H1 (cell line): ENCODE measurements around the gene MIPEP. TPM values are rescaled to one million over a fixed set of nuclear protein-coding genes. Genes with fewer than 3 reads are reported as not detected.

Experiments used
- CTCF ChIA-PET: fragments of 300-600 bp; sonication (Branson Sonifier 250); formaldehyde crosslinking; loops from one replicate; lab custom pipeline; 2021; ENCODE audit not compliant: partially characterized antibody; lab: Charles Lee
- POLR2A ChIA-PET: fragments of 300-600 bp; sonication (Branson Sonifier 250); formaldehyde crosslinking; loops from one replicate; lab custom pipeline; 2021; ENCODE audit warnings: inconsistent platforms; ENCODE audit not compliant: partially characterized antibody; lab: Charles Lee
- DNase-seq, 2 experiments: peaks; one replicate each; pipeline versions ENCODE4 v3.0.0 to v3.0.0-alpha.2; 2010 to 2022; ENCODE audit warnings: low spot score in 2 of 2, low read depth in 1 of 2, mixed read lengths in 1 of 2
- FAIRE-seq: peaks from 2 replicates; lab custom pipeline; 2011; peaks lifted over from hg19 to GRCh38; lab: Jason Lieb, UNC
- H2AFZ ChIP-seq: 2 replicates; pipeline ENCODE4 v1.8.1; 2012; ENCODE audit warnings: low read length, inconsistent platforms
- H2AK5ac ChIP-seq: 2 replicates; pipeline ENCODE4 v1.6.1; 2013; ENCODE audit warnings: low read depth, low read length
- H2BK120ac ChIP-seq: replicated peaks from 2 replicates; pipeline ENCODE3; 2013; ENCODE audit warnings: low read depth, low read length, inconsistent platforms
- H2BK12ac ChIP-seq: 2 replicates; pipeline ENCODE4 v1.6.1; 2013; ENCODE audit warnings: low read depth, low read length
- H2BK15ac ChIP-seq: 2 replicates; pipeline ENCODE4 v1.6.1; 2013; ENCODE audit warnings: low read length
- H2BK20ac ChIP-seq: 2 replicates; pipeline ENCODE4 v1.6.1; 2013; ENCODE audit warnings: low read length
- H2BK5ac ChIP-seq: 2 replicates; pipeline ENCODE4 v1.6.1; 2013; ENCODE audit warnings: low read depth, low read length
- H3K14ac ChIP-seq: 2 replicates; pipeline ENCODE4 v1.6.1; 2013; ENCODE audit warnings: inconsistent platforms; ENCODE audit not compliant: insufficient read length
- H3K18ac ChIP-seq: 2 replicates; pipeline ENCODE4 v1.6.1; 2013; ENCODE audit warnings: low read length; ENCODE audit errors: extremely low read depth
- H3K23ac ChIP-seq: 2 replicates; pipeline ENCODE4 v1.6.1; 2013; ENCODE audit warnings: inconsistent platforms; ENCODE audit not compliant: insufficient read length
- H3K23me2 ChIP-seq: 2 replicates; pipeline ENCODE4 v1.6.1; 2013; ENCODE audit warnings: low read depth, low read length
- H3K27ac ChIP-seq: 2 replicates; pipeline ENCODE4 v1.6.1; 2011; ENCODE audit warnings: low read depth, low read length, inconsistent platforms
- H3K27me3 ChIP-seq, 4 experiments: replicated peaks in 1 of 4; 1 replicate in 1 of 4; 2 replicates in 3 of 4; pipeline versions ENCODE4 v1.6.1 to v1.8.1; 2011 to 2013; ENCODE audit warnings: low read length in 3 of 4, mild to moderate bottlenecking in 3 of 4, inconsistent platforms in 2 of 4, mixed read lengths in 2 of 4, moderate library complexity in 1 of 4; ENCODE audit not compliant: control insufficient read depth in 3 of 4, insufficient read depth in 3 of 4; ENCODE audit errors: extremely low read depth in 1 of 4
- H3K36me3 ChIP-seq, 4 experiments: 2 replicates each; pipeline versions ENCODE4 v1.6.1 to v1.8.1; 2011 to 2013; ENCODE audit warnings: mild to moderate bottlenecking in 4 of 4, low read length in 3 of 4, moderate library complexity in 2 of 4, control low read depth in 1 of 4, inconsistent platforms in 1 of 4; ENCODE audit not compliant: insufficient read depth in 4 of 4, control insufficient read depth in 2 of 4
- H3K4ac ChIP-seq: replicated peaks from 2 replicates; pipeline ENCODE3; 2013; ENCODE audit warnings: low read length, low read depth, mixed read lengths, inconsistent platforms; ENCODE audit not compliant: insufficient read length
- H3K4me1 ChIP-seq, 4 experiments: replicated peaks in 1 of 4; 1 replicate in 1 of 4; 2 replicates in 3 of 4; pipeline versions ENCODE4 v1.6.1 to v1.8.1; 2011 to 2013; ENCODE audit warnings: low read length in 3 of 4, inconsistent platforms in 2 of 4, mixed read lengths in 1 of 4; ENCODE audit not compliant: insufficient read depth in 4 of 4, control insufficient read depth in 3 of 4
- H3K4me2 ChIP-seq, 2 experiments: 2 replicates each; pipeline versions ENCODE4 v1.6.1 to v1.8.1; 2011 to 2013; ENCODE audit warnings: low read depth in 2 of 2, low read length in 2 of 2, control low read depth in 1 of 2, inconsistent platforms in 1 of 2, mild to moderate bottlenecking in 1 of 2; ENCODE audit not compliant: insufficient read depth in 1 of 2
- H3K4me3 ChIP-seq, 4 experiments: fragments of 200-600, 300-600 bp in 1 of 4; sonication (generic), shearing (Covaris generic), sonication (Bioruptor Twin) in 1 of 4; 2 replicates each; pipeline versions ENCODE4 v1.5.1 to v1.8.1; 2011 to 2016; ENCODE audit warnings: low read length in 4 of 4, low read depth in 3 of 4, control low read depth in 2 of 4, inconsistent platforms in 2 of 4, mild to moderate bottlenecking in 2 of 4, mixed read lengths in 1 of 4, moderate library complexity in 1 of 4; ENCODE audit not compliant: insufficient read depth in 2 of 4; ENCODE audit errors: extremely low read depth in 1 of 4
- H3K56ac ChIP-seq: replicated peaks from 2 replicates; pipeline ENCODE3; 2013; ENCODE audit warnings: low read depth, mild to moderate bottlenecking, mixed read lengths, low read length, inconsistent platforms; ENCODE audit not compliant: insufficient read length
- H3K79me1 ChIP-seq: 2 replicates; pipeline ENCODE4 v1.6.1; 2013; ENCODE audit warnings: low read depth, low read length, control low read depth
- H3K79me2 ChIP-seq, 2 experiments: 2 replicates each; pipeline versions ENCODE4 v1.6.1 to v1.8.1; 2012 to 2013; ENCODE audit warnings: low read length in 2 of 2, mild to moderate bottlenecking in 2 of 2, inconsistent platforms in 1 of 2; ENCODE audit not compliant: insufficient read depth in 2 of 2, control insufficient read depth in 1 of 2
- H3K9ac ChIP-seq, 4 experiments: replicated peaks in 1 of 4; 1 replicate in 1 of 4; 2 replicates in 3 of 4; pipeline versions ENCODE4 v1.6.1 to v1.8.1; 2011 to 2013; ENCODE audit warnings: low read depth in 3 of 4, low read length in 3 of 4, control low read depth in 2 of 4, mild to moderate bottlenecking in 2 of 4, moderate library complexity in 2 of 4, inconsistent platforms in 1 of 4; ENCODE audit errors: extremely low read depth in 1 of 4
- H3K9me3 ChIP-seq, 2 experiments: 2 replicates each; pipeline versions ENCODE4 v1.6.1 to v1.8.1; 2012 to 2013; ENCODE audit warnings: mild to moderate bottlenecking in 2 of 2, moderate library complexity in 2 of 2, control low read depth in 1 of 2, inconsistent platforms in 1 of 2, low read depth in 1 of 2, low read length in 1 of 2, mixed read lengths in 1 of 2; ENCODE audit not compliant: insufficient read depth in 2 of 2
- H4K20me1 ChIP-seq, 2 experiments: replicated peaks in 1 of 2; 2 replicates each; pipeline versions ENCODE3 to v1.8.1; 2011 to 2013; ENCODE audit warnings: inconsistent platforms in 2 of 2, low read length in 2 of 2, mild to moderate bottlenecking in 1 of 2; ENCODE audit not compliant: insufficient read depth in 2 of 2, control insufficient read depth in 1 of 2
- H4K5ac ChIP-seq: 2 replicates; pipeline ENCODE4 v1.6.1; 2013; ENCODE audit warnings: low read length, low read depth, mixed read lengths, inconsistent platforms; ENCODE audit not compliant: insufficient read length
- H4K8ac ChIP-seq: 2 replicates; pipeline ENCODE4 v1.8.0; 2013; ENCODE audit warnings: mild to moderate bottlenecking, moderate library complexity, low read length, inconsistent platforms; ENCODE audit not compliant: insufficient read depth; ENCODE audit errors: extremely low read depth
- H4K91ac ChIP-seq: replicated peaks from 2 replicates; pipeline ENCODE3; 2013; ENCODE audit warnings: low read length, mixed read lengths, inconsistent platforms; ENCODE audit not compliant: insufficient read length
- RAD21 ChIP-seq, 2 experiments: IDR thresholded peaks in 1 of 2; conservative IDR thresholded peaks in 1 of 2; 2 replicates each; pipeline ENCODE4 v1.6.1; 2011; ENCODE audit warnings: low read depth in 2 of 2, low read length in 2 of 2, improper control_type of control experiment in 1 of 2, inconsistent platforms in 1 of 2, mild to moderate bottlenecking in 1 of 2, moderate library complexity in 1 of 2
- RBBP5 ChIP-seq: IDR thresholded peaks from 2 replicates; pipeline ENCODE4 v1.7.1; 2012; ENCODE audit warnings: low read depth, mild to moderate bottlenecking, inconsistent platforms, low read length, moderate library complexity, borderline replicate concordance
- WGBS, 2 experiments: shearing (Covaris generic) in 1 of 2; methylation state at CpG; one replicate each; pipeline versions ENCODE4 v1.1.6 to v1.1.7; 2013 to 2015; ENCODE audit warnings: low lambda C conversion rate in 2 of 2, mixed read lengths in 2 of 2, inconsistent platforms in 1 of 2, low coverage in 1 of 2, missing lambda C conversion rate in 1 of 2; ENCODE audit not compliant: insufficient replicate concordance in 2 of 2, insufficient coverage in 1 of 2, insufficient read length in 1 of 2; ENCODE audit errors: extremely low coverage in 1 of 2, missing lambda C conversion rate in 1 of 2; 5-methylcytosine and 5-hydroxymethylcytosine counted together
- polyA plus RNA-seq, 7 experiments: library from polyadenylated mRNA; depleted of rRNA in 3 of 7; stranded (reverse) in 5 of 7; unstranded in 2 of 7; fragments of >200 nt in 5 of 7; fragments of 200-250 nt in 2 of 7; gene quantifications; 1 replicate in 5 of 7; 2 replicates in 1 of 7; 4 replicates in 1 of 7; pipeline versions ENCODE4 v1.2.1 to v1.2.3, GENCODE V29; 2011 to 2013; ENCODE audit warnings: missing spikeins in 2 of 7, mixed read lengths in 2 of 7
- total RNA-seq: library from RNA; stranded (reverse); fragmentation: NEBNext Ultra II Directional; extraction: Animal tissue kit (Norgen Biotek cat#: 25700); gene quantifications from 2 replicates; pipeline ENCODE4 v1.2.1, GENCODE V29; 2021

The MIPEP gene
- total and polyA plus RNA-seq, 2 of the 8 experiments (the other 6 are each of a cell fraction or from before 2014, with no cell fraction given): 24.0 to 24.2 TPM

- peak; percentile 42 for FAIRE-seq
- Histone ChIP-seq H3K27me3 (peaks cover 0 to 10% (median 4%) of the 10 kb centered on the region in 4 experiments; a peak in 3 of 7 replicates), H3K4ac (no peak overlapping the region), H4K8ac (no peak overlapping the region), H3K9me3 (no peaks in the 10 kb centered on the region), H3K18ac (no peak overlapping the region)
- peak; percentile 11 to 36; a peak in 2 of 4 replicates for TF ChIP-seq RAD21 (IDR thresholded peaks at IDR 0.05 in 1 of 2, conservative IDR thresholded peaks at IDR 0.05 in 1 of 2; ENCODE audit: low read depth in 2 of 2, low read length in 2 of 2)
- no peak for TF ChIP-seq RBBP5
- TF ChIP-seq, all 59 proteins: peak for 1
- Histone ChIP-seq H4K91ac (no peak overlapping the region), H3K56ac (no peak overlapping the region), H2BK120ac (no peak overlapping the region), H3K79me1 (no peaks in the 10 kb centered on the region), H4K20me1 (no peaks in the 10 kb centered on the region), H2AK5ac (no peak overlapping the region), H3K9ac (no peak overlapping the region), H3K14ac (no peak overlapping the region), H3K79me2 (no peaks in the 10 kb centered on the region), H3K23ac (no peak overlapping the region), H3K27ac (no peak overlapping the region), H3K23me2 (peaks cover 9% of the 10 kb centered on the region; the same call in 1 of the 2 replicates), H2BK15ac (no peak overlapping the region), H2BK20ac (no peak overlapping the region), H3K36me3 (no peaks in the 10 kb centered on the region), H3K4me3 (no peak overlapping the region), H2BK12ac (no peak overlapping the region), H2AFZ (no peak overlapping the region), H2BK5ac (no peak overlapping the region), H3K4me2 (no peak overlapping the region), H3K4me1 (peaks cover 0 to 3% (median 0%) of the 10 kb centered on the region in 4 experiments; a peak in 3 of 7 replicates), H4K5ac (no peak overlapping the region)
- ChIA-PET CTCF (interaction anchor here (3.9 kb wide), 1 partner anchor 9 kb away, joined by 15 read pairs; the partner anchor contains the start of gene MIPEP), POLR2A (no interaction called here)
- WGBS, 2 experiments: 68% methylated on average over 4 of the region's 4 CpGs; no CpG with 5 or more reads in 1 of the 2 experiments
- no peak for DNase-seq
Observed at GRCh38 chr13:23899555-23899954, 10.4 kb upstream of the MIPEP start.
